Measurements from ENCODE around the gene RAB22A. TPM values are rescaled to one million over a fixed set of nuclear protein-coding genes. Genes with fewer than 3 reads are reported as not detected.

The RAB22A gene
- total RNA-seq, 1 experiment from 2014 or later: 25.4 TPM

DNA sequence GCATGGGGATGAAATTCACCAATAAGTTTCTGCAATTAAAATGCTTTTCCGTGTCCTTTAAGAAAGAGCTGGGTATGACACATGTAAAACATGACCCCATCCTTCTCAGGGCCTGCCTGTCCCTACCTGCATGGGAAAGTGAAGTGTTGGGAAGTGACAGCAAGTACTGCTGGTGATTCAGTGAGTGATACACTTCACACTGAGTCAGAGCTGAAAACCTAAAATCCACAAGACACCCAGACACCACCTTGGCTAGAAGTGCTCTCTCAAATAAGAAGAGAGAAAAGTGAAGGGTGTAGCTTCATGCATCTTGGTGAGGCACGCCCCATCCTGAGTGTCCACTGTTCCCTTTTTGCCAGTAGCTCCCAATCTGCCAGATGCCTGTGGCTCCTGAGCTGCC lies 3.3 kb downstream of the RAB22A start:
- Histone ChIP-seq H3K4me1 (peaks cover 12% of the 10 kb centered on the region), H3K27ac (no peak overlapping the region), H3K27me3 (no peaks in the 10 kb centered on the region), H3K36me3 (peaks cover 53% of the 10 kb centered on the region), H3K9me3 (replicated peaks) (no peaks in the 10 kb centered on the region), H3K4me3 (no peak overlapping the region)
- no peak for DNase-seq

DNA sequence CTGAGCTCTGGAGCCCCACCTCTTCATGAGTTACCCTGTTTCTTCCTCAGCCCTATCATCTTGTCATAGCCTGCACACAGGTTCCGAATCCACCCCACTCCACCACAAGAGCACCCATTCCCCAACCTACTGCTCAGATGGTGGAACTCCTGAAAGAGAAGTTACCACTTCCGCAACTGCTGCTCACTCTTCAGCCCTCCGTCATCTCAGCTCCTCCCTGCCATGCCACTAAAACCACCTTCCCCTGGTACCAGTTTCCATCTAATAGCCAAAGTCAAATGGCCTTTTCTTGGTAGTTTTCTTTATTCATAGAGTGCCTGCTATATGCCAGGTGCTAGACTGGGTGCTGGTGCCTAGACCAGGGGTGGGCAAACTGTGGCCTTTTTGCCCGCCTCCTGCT lies 3.9 kb downstream of the RAB22A start:
- H3K4me3 ChIP-seq: no peak overlapping the region
- H3K27me3 ChIP-seq: no peaks in the 10 kb centered on the region
- no peaks in the 10 kb centered on the region for H3K9me3 ChIP-seq (replicated peaks)
- H3K4me1 ChIP-seq: peaks cover 9% of the 10 kb centered on the region
- H3K27ac ChIP-seq: no peak overlapping the region
- H3K36me3 ChIP-seq: peaks cover 58% of the 10 kb centered on the region
- DNase-seq: no peak

DNA sequence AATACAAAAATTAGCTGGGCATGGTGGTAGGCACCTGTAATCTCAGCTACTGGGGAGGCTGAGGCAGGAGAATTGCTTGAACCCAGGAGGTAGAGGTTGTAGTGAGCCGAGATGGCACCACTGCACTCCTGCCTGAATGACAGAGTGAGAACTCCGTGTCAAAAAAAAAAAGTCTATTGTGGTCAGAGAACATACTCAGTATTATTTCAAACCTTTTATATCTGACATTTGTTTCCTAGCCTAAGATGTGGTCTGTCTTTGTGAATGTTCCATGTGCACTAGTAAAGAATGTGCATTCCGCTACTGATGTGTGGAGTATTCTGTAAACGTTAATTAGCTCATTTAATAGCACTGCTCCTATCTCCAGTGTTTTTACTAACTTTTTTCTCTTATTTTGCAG lies 11.7 kb downstream of the RAB22A start:
- H3K4me1 ChIP-seq: no peaks in the 10 kb centered on the region
- no peaks in the 10 kb centered on the region for H3K9me3 ChIP-seq (replicated peaks)
- no peak overlapping the region for H3K27ac ChIP-seq
- H3K4me3 ChIP-seq: no peak overlapping the region
- H3K27me3 ChIP-seq: no peaks in the 10 kb centered on the region
- H3K36me3 ChIP-seq: peaks cover 30% of the 10 kb centered on the region
- no peak for DNase-seq

DNA sequence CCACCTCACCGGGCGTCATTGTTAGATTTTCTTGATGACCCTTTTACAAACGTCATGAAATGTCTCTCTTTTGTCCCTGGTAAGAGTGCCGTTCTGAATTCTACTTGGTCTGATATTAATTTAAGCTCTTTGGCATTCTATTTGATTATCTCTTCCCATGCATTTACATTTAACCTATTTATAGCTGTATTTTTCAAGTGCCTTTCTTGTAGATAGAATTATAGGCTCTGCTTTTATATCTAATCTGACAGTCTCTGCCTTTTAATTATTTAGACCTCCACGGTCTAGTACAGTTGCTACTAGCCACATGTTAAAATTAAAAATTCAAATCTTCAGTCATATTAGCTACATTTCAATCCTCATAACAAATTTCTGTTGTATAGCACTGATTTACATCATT lies 12.6 kb downstream of the RAB22A start:
- no peak for DNase-seq
- H3K36me3 ChIP-seq: peaks cover 21% of the 10 kb centered on the region
- H3K4me3 ChIP-seq: no peak overlapping the region
- no peaks in the 10 kb centered on the region for H3K9me3 ChIP-seq (replicated peaks)
- H3K27ac ChIP-seq: no peak overlapping the region
- no peaks in the 10 kb centered on the region for H3K27me3 ChIP-seq
- H3K4me1 ChIP-seq: no peaks in the 10 kb centered on the region

DNA sequence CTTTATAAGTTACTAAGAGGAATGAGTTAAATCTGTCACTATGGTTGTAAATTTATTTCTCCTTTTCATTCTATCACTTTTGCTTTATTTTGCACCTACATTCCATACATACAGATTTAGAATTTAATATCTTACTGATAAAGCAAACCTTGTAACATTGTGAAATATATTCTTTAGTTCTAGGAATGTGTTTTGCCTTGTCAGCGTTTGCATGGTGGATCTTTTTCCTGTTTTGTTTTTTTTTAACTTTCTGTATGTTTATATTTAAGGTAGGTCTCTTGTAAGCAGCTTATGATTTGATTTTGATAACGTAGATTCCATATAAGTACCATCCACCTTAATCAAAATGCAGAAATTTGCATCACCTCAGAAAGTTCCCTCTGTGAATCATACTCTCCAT lies 16.4 kb downstream of the RAB22A start:
- H3K9me3 ChIP-seq (replicated peaks): no peaks in the 10 kb centered on the region
- H3K27ac ChIP-seq: no peak overlapping the region
- H3K27me3 ChIP-seq: no peaks in the 10 kb centered on the region
- no peak overlapping the region for H3K4me3 ChIP-seq
- H3K36me3 ChIP-seq: peaks cover 9% of the 10 kb centered on the region
- DNase-seq: no peak
- peaks cover 11% of the 10 kb centered on the region for H3K4me1 ChIP-seq

DNA sequence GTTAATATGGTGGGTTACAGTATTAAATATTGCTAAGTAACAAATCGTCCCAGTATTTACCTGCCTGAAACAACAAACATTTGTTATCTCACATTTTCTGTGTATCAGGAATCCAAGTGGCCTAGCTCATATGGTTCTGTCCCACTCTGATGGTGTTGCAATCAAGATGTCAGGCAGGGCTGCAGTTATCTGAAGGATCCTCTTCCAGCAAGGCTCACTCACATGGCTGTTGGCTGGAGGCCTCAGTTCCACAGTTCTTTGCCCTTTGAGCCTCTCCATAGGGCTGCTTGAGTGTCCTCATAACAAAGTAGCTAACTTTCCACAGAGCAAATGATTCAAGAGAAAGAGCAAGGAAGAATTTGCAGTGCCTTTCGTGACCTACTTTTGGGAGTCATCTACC lies 17.7 kb downstream of the RAB22A start:
- Histone ChIP-seq H3K27me3 (no peaks in the 10 kb centered on the region), H3K9me3 (replicated peaks) (no peaks in the 10 kb centered on the region), H3K4me1 (peaks cover 22% of the 10 kb centered on the region), H3K4me3 (no peak overlapping the region), H3K36me3 (peaks cover 4% of the 10 kb centered on the region; the same call in 1 of the 2 replicates), H3K27ac (no peak overlapping the region)
- no peak for DNase-seq

DNA sequence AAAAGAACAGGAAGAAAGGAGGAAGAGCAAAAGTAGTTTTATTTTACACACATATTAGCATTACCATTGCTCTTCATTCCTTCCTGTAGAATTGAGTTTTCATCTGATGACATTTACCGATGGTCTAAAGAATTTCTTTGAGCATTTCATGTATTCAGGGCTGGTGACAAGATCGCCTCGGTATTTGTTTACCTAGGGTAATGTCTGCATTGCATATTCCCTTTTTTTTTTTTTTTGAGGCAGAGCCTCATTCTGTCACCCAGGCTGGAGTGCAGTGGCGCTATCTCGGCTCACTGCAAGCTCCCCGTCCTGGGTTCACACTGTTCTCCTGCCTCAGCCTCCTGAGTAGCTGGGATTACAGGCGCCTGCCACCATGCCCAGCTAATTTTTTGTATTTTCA lies 19.3 kb downstream of the RAB22A start:
- Histone ChIP-seq H3K4me1 (peaks cover 22% of the 10 kb centered on the region), H3K9me3 (replicated peaks) (no peaks in the 10 kb centered on the region), H3K27me3 (no peaks in the 10 kb centered on the region), H3K27ac (no peak overlapping the region), H3K36me3 (peaks cover 9% of the 10 kb centered on the region; the same call in 1 of the 2 replicates), H3K4me3 (no peak overlapping the region)
- no peak for DNase-seq

DNA sequence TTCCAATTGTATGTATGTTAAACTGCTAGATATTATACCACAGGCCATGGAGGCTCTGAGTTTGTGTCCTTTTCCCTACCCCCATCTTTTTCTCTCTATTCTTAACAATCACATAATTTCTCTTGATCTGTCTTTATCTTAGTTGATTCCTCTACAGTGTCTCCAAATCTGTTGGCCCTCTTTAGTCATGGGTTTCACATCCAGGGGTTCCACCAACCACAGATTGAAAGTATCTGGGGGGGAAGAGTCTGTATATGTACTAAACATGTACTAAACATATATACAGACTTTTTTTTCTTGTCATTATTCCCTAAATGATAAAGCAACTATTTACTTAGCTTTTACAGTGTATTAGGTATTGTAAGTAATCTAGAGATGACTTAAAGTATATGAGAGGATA lies 20.2 kb downstream of the RAB22A start:
- Histone ChIP-seq H3K9me3 (replicated peaks) (no peaks in the 10 kb centered on the region), H3K27me3 (no peaks in the 10 kb centered on the region), H3K4me1 (peaks cover 22% of the 10 kb centered on the region), H3K4me3 (no peak overlapping the region), H3K36me3 (peaks cover 9% of the 10 kb centered on the region; the same call in 1 of the 2 replicates), H3K27ac (no peak overlapping the region; the same call in 1 of the 2 replicates)
- no peak for DNase-seq

DNA sequence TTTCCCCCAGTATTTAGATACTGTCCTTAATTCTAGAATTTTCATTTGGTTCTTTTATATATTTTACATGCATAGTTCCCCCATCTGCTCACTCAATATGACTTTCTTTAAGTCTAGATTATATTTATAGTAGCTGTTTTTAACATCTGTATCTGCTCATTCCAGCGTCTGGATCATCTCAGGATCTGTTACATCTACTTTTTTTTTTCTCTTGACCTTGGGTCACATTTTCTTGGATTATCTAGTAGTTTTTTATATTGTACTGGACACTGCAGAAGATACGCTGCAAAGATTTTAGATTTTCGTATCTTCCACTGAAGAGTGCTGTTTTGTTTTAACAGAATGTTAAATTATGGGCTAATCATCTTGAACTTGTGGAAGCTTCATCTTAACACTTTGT lies 20.7 kb downstream of the RAB22A start:
- Histone ChIP-seq H3K4me3 (no peak overlapping the region), H3K36me3 (peaks cover 9% of the 10 kb centered on the region; the same call in 1 of the 2 replicates), H3K9me3 (replicated peaks) (no peaks in the 10 kb centered on the region), H3K27me3 (no peaks in the 10 kb centered on the region), H3K4me1 (peaks cover 22% of the 10 kb centered on the region), H3K27ac (peak overlapping the region; percentile 53)
- DNase-seq: no peak

DNA sequence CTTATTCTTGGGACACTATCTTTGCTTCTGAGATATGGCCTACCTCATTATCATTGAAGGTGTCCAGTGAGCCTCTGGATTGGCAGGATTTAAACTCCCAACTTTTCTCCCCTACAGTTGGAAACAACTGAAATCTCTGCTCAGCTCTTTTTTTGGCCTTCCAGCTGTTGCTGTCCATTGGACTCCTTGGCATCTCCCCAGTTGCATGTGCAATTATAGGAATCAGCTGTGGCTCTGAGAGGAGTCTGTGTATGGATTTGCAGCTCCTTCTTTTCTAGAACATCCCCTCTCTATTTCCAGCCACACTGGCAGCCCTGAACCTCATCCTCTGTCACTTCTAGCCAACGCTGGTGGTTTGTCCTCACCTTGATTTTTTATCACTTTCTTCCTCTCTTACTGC lies 21.2 kb downstream of the RAB22A start:
- Histone ChIP-seq H3K9me3 (replicated peaks) (no peaks in the 10 kb centered on the region), H3K4me3 (no peak overlapping the region), H3K4me1 (peaks cover 22% of the 10 kb centered on the region), H3K27me3 (no peaks in the 10 kb centered on the region), H3K27ac (peak overlapping the region; percentile 53), H3K36me3 (peaks cover 9% of the 10 kb centered on the region; the same call in 1 of the 2 replicates)
- DNase-seq: peak; percentile 97 to 100

DNA sequence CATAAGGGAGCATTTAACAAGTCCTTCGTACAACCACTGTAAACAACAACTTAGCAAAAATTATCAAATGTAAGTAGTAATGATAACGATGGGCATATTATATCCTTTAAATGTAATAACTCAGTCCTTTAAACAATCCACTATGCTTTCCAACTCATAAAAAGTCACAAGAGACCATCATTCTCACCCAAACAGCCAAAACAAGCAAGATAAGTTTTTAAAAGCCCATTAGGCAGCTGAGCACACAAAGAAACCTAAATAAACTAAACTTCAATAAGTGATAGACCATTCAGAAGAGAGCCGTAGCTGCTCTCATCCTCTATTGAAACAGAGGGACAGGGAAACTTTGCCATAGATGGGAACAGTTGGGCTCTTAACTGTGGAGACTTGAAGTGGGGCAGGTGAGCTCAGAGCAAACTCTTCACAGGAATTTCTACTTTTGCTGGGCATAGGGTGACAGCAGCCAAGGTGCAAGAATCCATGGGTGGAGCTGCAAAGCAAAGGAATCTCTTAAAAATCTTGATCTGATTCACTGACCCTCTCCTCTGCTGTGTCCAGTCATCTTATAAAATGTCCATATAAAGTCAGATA lies 22.5 kb downstream of the RAB22A start:
- Histone ChIP-seq H3K4me1 (peaks cover 22% of the 10 kb centered on the region), H3K4me3 (no peak overlapping the region), H3K27me3 (no peaks in the 10 kb centered on the region), H3K27ac (no peak overlapping the region), H3K9me3 (replicated peaks) (no peaks in the 10 kb centered on the region), H3K36me3 (peaks cover 9% of the 10 kb centered on the region; the same call in 1 of the 2 replicates)
- no peak for DNase-seq

DNA sequence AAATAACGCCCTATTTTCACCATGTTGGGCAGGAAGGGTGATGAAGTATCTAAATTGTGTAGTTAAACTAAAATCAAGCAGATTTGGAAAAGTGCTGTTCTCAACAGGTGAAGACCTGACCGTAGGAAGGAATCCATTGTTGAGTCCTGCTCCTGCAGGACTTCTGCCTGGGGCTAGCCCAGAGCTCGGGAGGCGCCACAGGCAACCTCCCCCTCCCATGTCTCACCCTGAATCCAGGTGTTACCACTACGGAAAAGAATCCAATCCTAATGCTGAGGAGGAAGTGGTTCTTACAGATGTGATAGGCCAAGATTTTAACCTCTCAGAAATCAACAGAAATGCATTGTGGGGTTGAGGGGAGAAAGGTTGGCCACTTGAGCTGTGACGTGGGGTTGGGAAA lies 30.2 kb downstream of the RAB22A start:
- 0 out of 2 replicates have a peak, but pooled peaks cover 8% of the 10 kb centered on the region for H3K36me3 ChIP-seq
- H3K4me1 ChIP-seq: no peaks in the 10 kb centered on the region
- no peak for DNase-seq
- no peak overlapping the region for H3K4me3 ChIP-seq
- no peak overlapping the region for H3K27ac ChIP-seq
- H3K9me3 ChIP-seq (replicated peaks): no peaks in the 10 kb centered on the region
- H3K27me3 ChIP-seq: no peaks in the 10 kb centered on the region

DNA sequence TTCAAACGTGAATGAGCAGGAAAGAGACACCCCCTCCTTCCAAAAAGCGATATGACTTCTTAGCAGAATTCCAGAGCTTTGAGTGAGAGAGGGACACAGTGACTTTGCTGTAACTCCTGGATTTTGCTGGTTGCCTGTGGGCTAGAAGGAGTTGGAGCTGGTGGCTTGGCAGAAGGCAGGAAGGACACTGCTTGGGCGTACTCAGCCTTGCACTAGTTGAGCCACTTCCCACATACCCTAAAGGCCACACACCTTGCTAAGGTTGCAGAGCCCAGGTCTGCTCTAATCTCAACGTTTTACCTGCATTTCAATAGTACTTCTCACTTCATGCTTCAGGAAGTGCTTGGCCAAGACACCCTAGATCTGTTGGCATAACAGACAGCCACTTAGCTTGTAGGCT lies 30.6 kb downstream of the RAB22A start:
- no peak for DNase-seq
- Histone ChIP-seq H3K4me1 (no peaks in the 10 kb centered on the region), H3K4me3 (no peak overlapping the region), H3K9me3 (replicated peaks) (no peaks in the 10 kb centered on the region), H3K27ac (no peak overlapping the region), H3K27me3 (no peaks in the 10 kb centered on the region), H3K36me3 (0 out of 2 replicates have a peak, but pooled peaks cover 8% of the 10 kb centered on the region)

DNA sequence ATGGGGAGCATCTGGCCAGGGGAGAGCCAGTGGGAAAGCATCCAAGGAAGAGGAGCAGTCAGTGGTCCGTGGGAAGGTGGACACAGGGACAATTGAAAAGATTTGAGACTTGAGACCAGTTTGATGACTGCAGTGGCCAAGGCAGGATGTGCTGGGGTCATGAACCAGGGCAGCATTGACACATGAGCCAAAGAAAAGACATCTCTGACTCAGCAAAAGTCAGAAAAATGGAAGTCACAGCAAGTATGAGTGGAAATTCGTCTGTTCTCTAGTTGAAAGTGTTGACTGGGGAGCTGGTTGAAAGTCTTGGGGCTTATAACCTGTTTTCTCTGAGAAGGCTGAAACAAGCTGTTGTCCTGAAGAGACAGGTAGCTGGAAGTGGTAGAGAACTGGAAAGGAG lies 31.3 kb downstream of the RAB22A start:
- H3K27ac ChIP-seq: no peak overlapping the region
- no peak overlapping the region for H3K4me3 ChIP-seq
- H3K9me3 ChIP-seq (replicated peaks): no peaks in the 10 kb centered on the region
- DNase-seq: no peak
- H3K27me3 ChIP-seq: no peaks in the 10 kb centered on the region
- peaks cover 10% of the 10 kb centered on the region; the same call in 1 of the 2 replicates for H3K36me3 ChIP-seq
- no peaks in the 10 kb centered on the region for H3K4me1 ChIP-seq

DNA sequence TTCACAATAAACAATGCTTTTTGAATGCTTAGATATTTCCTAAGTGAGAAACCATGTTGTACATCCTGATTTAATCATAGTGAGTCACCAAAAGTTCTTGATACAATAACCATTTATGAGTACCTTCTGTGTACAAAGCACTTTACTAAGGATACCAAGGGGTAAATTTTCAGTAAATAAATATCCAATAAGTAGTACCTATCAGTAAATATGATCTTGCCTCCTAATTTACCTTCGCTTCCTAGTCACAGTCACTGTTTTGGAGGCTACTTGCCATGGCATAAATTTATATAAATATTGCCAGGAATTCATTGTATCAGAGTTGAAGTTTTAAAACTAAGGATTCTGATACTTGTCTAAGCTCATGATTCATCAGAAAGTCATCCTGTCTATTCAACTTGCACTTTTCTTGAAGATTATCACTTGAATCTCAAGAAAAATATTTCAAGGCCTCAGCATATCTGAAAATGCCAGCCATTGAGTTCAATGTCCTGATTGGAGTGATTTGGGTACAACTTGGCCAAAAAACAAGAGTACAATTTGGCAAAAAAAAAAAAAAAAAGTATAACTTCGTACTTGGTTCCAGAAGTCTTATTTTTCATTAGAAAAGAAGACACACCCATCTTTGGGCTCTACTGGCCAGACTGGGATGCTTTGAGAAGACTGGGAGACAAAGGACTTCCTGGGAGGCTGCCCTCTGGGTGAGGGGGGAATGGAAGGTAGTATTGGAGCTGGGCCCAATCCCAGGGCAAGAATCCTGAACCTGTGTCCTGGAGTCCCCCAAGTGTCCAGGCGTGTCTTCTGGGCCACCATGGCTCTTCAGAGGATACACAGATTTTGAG lies 32.8 kb downstream of the RAB22A start:
- Histone ChIP-seq H3K4me3 (no peak overlapping the region), H3K9me3 (replicated peaks) (no peaks in the 10 kb centered on the region), H3K27me3 (no peaks in the 10 kb centered on the region), H3K27ac (no peak overlapping the region), H3K4me1 (no peaks in the 10 kb centered on the region), H3K36me3 (peaks cover 25% of the 10 kb centered on the region)
- DNase-seq: no peak
